Fibroblast of lung (primary cell): ENCODE measurements around the gene SPRR1A.

Experiments used
- CTCF ChIP-seq, 2 donors: IDR thresholded peaks in 1 of 2; conservative IDR thresholded peaks in 1 of 2; 1 replicate in 1 of 2; 2 replicates in 1 of 2; pipeline ENCODE4 v1.5.1; 2011 to 2012; ENCODE audit warnings: low read length in 2 of 2, control low read depth in 1 of 2, inconsistent platforms in 1 of 2, low read depth in 1 of 2, mild to moderate bottlenecking in 1 of 2
- EZH2 ChIP-seq: IDR thresholded peaks from 2 replicates; pipeline ENCODE4 v1.5.1; 2012; ENCODE audit warnings: low read length, control low read depth, mild to moderate bottlenecking; ENCODE audit errors: missing control alignments

- TF ChIP-seq EZH2 (no peak), CTCF (conservative IDR thresholded peaks at IDR 0.05 in 1 of 2, IDR thresholded peaks at IDR 0.05 in 1 of 2; ENCODE audit: low read depth in 1 of 2, low read length in 2 of 2) (no peak)
Observed at GRCh38 chr1:153025797-153026196, 41.9 kb downstream of the SPRR1A start.
